GM12872 (cell line): Measurements from ENCODE around the gene INF2.

ENCODE experiments used
- CTCF ChIP-seq: IDR thresholded peaks from 3 replicates; pipeline ENCODE4 v1.5.1; 2011; ENCODE audit warnings: low read depth, mild to moderate bottlenecking, low read length, moderate library complexity; ENCODE audit not compliant: insufficient read depth

INF2 gene

GRCh38 chr14:104723651-104724406, 34.4 kb downstream of the INF2 start, which contains the start of gene ADSS1:
Gene ADSS1 (plus strand): TSS chr14:104724229. CDS start chr14:104724271, 42 bp downstream.
- TF ChIP-seq CTCF: peak; percentile 98

- no peak for TF ChIP-seq CTCF
These were observed 35.1 kb downstream of the INF2 start for GRCh38 chr14:104724407-104724980.

- TF ChIP-seq CTCF: peak; percentile 13; the same call in 1 of the 3 replicates
These were observed 35.8 kb downstream of the INF2 start for GRCh38 chr14:104724981-104725771.

- TF ChIP-seq CTCF: no peak
These were observed 36.5 kb downstream of the INF2 start for GRCh38 chr14:104725772-104726548.

GRCh38 chr14:104726600-104727451, 37.4 kb downstream of the INF2 start:
- TF ChIP-seq CTCF: peak; percentile 18; the same call in 1 of the 3 replicates

GRCh38 chr14:104728631-104729030, 39.2 kb downstream of the INF2 start:
- no peak for TF ChIP-seq CTCF
